Measurements from ENCODE around the gene TMEM272. TPM values are rescaled to one million over a fixed set of nuclear protein-coding genes. Genes with fewer than 3 reads are reported as not detected.

TMEM272 gene
- 0.13 TPM for polyA plus RNA-seq (2013, experiment 1 of 4)
- not detected for polyA plus RNA-seq (2013, experiment 2 of 4)
- not detected for polyA plus RNA-seq (2013, experiment 3 of 4)
- 0.12 TPM for polyA plus RNA-seq (2013, experiment 4 of 4)

GRCh38 chr13:51844862-51845573, at the start of gene TMEM272:
Gene TMEM272 (minus strand): TSS chr13:51845177. CDS start chr13:51838530, 6,647 bp downstream.
- Histone ChIP-seq H3K4me1 (ENCODE audit: control insufficient read depth, insufficient read depth, low read length) (no peaks in the 10 kb centered on the region), H3K27ac (ENCODE audit: insufficient read depth, low read depth, low read length, poor library complexity, severe bottlenecking) (no peak within 1 kb of the TSS), H3K27me3 (ENCODE audit: control insufficient read depth, insufficient read depth, low read length, poor library complexity, severe bottlenecking) (no peaks in the 10 kb centered on the region), H3K36me3 (ENCODE audit: control insufficient read depth, insufficient read depth, low read length) (no peaks in the 10 kb centered on the region), H3K9me3 (ENCODE audit: control insufficient read depth, low read length) (no peaks in the 10 kb centered on the region), H3K4me3 (ENCODE audit: insufficient read depth, low read depth, low read length) (no peak within 1 kb of the TSS)
- 51 to 53% methylated on average over 20 of the region's 20 CpGs for WGBS, 2 experiments

DNA sequence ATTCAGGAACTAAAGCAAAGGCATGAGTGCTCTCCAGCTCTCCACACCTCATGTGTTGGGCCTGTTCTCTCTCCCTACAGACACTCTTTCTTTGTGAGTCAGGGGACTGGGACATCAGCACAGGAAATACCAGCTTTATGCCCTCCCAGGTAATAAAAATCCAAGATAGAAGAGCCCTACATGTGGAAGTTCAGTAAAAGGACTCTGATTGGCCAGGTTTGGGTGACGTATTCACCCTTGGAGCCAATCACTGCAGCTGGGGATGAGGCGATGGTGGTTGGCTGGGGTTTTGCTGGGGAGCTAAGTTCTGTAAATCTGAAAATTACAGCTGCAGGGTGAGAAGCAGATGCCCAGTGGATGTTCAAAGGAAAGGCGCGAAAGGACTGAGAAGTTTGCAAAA, 49.3 kb upstream of the TMEM272 start:
- WGBS, 2 experiments, result 88 to 90% methylated on average over 4 of the region's 4 CpGs
- no peaks in the 10 kb centered on the region for H3K4me1 ChIP-seq (ENCODE audit: control insufficient read depth, insufficient read depth, low read length)
- no peak overlapping the region for H3K27ac ChIP-seq (ENCODE audit: insufficient read depth, low read depth, low read length, poor library complexity, severe bottlenecking)

GRCh38 chr13:51892657-51893056, 47.7 kb upstream of the TMEM272 start:
- Histone ChIP-seq H3K27me3 (ENCODE audit: control insufficient read depth, insufficient read depth, low read length, poor library complexity, severe bottlenecking) (no peaks in the 10 kb centered on the region), H3K27ac (ENCODE audit: insufficient read depth, low read depth, low read length, poor library complexity, severe bottlenecking) (no peak overlapping the region), H3K36me3 (ENCODE audit: control insufficient read depth, insufficient read depth, low read length) (no peaks in the 10 kb centered on the region), H3K4me3 (ENCODE audit: insufficient read depth, low read depth, low read length) (no peak overlapping the region), H3K4me1 (ENCODE audit: control insufficient read depth, insufficient read depth, low read length) (no peaks in the 10 kb centered on the region), H3K9me3 (ENCODE audit: control insufficient read depth, low read length) (no peaks in the 10 kb centered on the region)
- WGBS, 2 experiments, result 68% methylated on average over 3 of the region's 3 CpGs

More for the DNA sequence above, 49.3 kb upstream of the TMEM272 start:
- H3K9me3 ChIP-seq (ENCODE audit: control insufficient read depth, low read length), result no peaks in the 10 kb centered on the region
- no peaks in the 10 kb centered on the region for H3K36me3 ChIP-seq (ENCODE audit: control insufficient read depth, insufficient read depth, low read length)
- H3K4me3 ChIP-seq (ENCODE audit: insufficient read depth, low read depth, low read length), result no peak overlapping the region
- no peaks in the 10 kb centered on the region for H3K27me3 ChIP-seq (ENCODE audit: control insufficient read depth, insufficient read depth, low read length, poor library complexity, severe bottlenecking)

- no peaks in the 10 kb centered on the region for H3K27me3 ChIP-seq (ENCODE audit: control insufficient read depth, insufficient read depth, low read length, poor library complexity, severe bottlenecking)
- no peaks in the 10 kb centered on the region for H3K36me3 ChIP-seq (ENCODE audit: control insufficient read depth, insufficient read depth, low read length)
- H3K4me1 ChIP-seq (ENCODE audit: control insufficient read depth, insufficient read depth, low read length), result no peaks in the 10 kb centered on the region
- WGBS, 2 experiments, result 73 to 77% methylated on average over 2 of the region's 2 CpGs
- no peak overlapping the region for H3K4me3 ChIP-seq (ENCODE audit: insufficient read depth, low read depth, low read length)
- H3K9me3 ChIP-seq (ENCODE audit: control insufficient read depth, low read length), result no peaks in the 10 kb centered on the region
- H3K27ac ChIP-seq (ENCODE audit: insufficient read depth, low read depth, low read length, poor library complexity, severe bottlenecking), result no peak overlapping the region
Measured at GRCh38 chr13:51887468-51887867, 42.5 kb upstream of the TMEM272 start.

DNA sequence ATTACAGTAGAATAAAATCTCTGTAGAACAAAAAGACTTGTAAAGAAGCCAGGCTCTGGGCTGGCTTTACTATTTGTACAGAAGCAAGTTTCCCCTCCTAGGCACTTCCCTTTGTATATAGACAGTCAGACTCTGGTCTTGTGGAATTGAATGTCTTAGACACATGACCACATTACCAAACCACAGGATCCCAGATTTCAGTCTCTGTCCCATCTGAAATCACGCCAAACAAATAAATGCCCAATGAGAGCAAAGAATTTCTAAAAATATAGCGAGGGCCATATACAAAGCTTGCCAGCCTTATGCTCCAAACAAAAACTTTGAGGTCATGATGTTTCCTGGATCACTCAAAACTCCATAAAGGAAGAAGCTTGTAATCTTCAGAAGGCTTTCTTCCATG, 40.7 kb upstream of the TMEM272 start:
- Histone ChIP-seq H3K36me3 (ENCODE audit: control insufficient read depth, insufficient read depth, low read length) (no peaks in the 10 kb centered on the region), H3K9me3 (ENCODE audit: control insufficient read depth, low read length) (no peaks in the 10 kb centered on the region), H3K4me3 (ENCODE audit: insufficient read depth, low read depth, low read length) (no peak overlapping the region), H3K27ac (ENCODE audit: insufficient read depth, low read depth, low read length, poor library complexity, severe bottlenecking) (no peak overlapping the region), H3K4me1 (ENCODE audit: control insufficient read depth, insufficient read depth, low read length) (no peaks in the 10 kb centered on the region), H3K27me3 (ENCODE audit: control insufficient read depth, insufficient read depth, low read length, poor library complexity, severe bottlenecking) (no peaks in the 10 kb centered on the region)
- WGBS, 2 experiments, result 99 to 100% methylated on average over 2 of the region's 2 CpGs

DNA sequence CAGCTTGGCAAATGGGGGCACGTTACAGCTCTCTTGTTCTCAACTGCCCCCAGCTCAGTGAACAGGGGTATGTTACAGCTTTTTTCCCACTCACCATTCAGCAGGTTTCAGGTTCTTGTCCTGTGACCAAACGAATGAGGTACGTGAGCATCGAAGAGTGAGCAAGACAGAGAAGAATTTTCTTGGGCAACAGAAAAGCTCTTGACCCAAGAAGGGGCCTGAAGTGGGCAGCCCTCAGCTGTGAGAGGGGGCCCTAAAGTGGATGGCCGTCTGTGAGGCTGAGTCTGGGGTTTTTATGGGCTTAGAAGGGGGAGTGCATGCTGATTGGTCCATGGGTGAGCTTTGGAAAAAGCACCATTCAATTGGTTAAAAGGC, 38.2 kb upstream of the TMEM272 start:
- 76% methylated on average over 5 of the region's 5 CpGs for whole genome bisulfite sequencing, 2 experiments
- H3K27me3 ChIP-seq (ENCODE audit: control insufficient read depth, insufficient read depth, low read length, poor library complexity, severe bottlenecking), result no peaks in the 10 kb centered on the region
- H3K27ac ChIP-seq (ENCODE audit: insufficient read depth, low read depth, low read length, poor library complexity, severe bottlenecking), result no peak overlapping the region
- H3K4me3 ChIP-seq (ENCODE audit: insufficient read depth, low read depth, low read length), result no peak overlapping the region
- no peaks in the 10 kb centered on the region for H3K9me3 ChIP-seq (ENCODE audit: control insufficient read depth, low read length)
- no peaks in the 10 kb centered on the region for H3K4me1 ChIP-seq (ENCODE audit: control insufficient read depth, insufficient read depth, low read length)
- no peaks in the 10 kb centered on the region for H3K36me3 ChIP-seq (ENCODE audit: control insufficient read depth, insufficient read depth, low read length)

DNA sequence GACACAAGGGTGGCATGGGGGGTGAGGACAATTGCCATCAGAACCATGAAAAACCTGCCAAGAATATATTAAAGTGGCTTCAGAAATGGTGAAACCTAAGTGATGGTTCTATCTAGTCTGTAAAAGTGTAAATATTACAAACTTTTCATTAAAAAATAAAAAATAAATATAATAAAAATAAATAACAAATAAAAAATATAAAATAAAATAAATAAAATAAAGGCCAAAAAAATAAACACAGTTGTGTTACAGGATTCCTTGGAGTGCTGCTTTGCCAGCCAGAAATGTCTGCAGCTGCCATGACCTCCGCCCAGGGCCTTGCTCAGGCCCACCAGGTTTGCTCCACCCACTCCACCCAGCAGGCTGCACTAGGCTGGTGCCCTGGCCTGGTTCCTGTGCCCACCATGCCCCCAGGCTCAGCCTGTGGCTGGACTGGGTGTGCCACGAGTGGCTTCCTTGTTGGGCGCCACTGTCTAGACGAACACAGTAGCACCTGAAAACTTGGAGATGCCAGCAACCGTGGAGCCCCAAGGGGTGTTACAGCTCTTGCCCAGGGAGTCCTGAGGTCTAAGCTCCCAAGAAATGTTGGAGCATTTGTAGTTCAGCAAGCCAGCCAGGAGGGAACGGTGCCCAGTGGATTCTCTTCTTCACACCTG, 37.7 kb upstream of the TMEM272 start:
- no peaks in the 10 kb centered on the region for H3K36me3 ChIP-seq (ENCODE audit: control insufficient read depth, insufficient read depth, low read length)
- H3K9me3 ChIP-seq (ENCODE audit: control insufficient read depth, low read length), result no peaks in the 10 kb centered on the region
- no peak overlapping the region for H3K27ac ChIP-seq (ENCODE audit: insufficient read depth, low read depth, low read length, poor library complexity, severe bottlenecking)
- no peaks in the 10 kb centered on the region for H3K27me3 ChIP-seq (ENCODE audit: control insufficient read depth, insufficient read depth, low read length, poor library complexity, severe bottlenecking)
- no peak overlapping the region for H3K4me3 ChIP-seq (ENCODE audit: insufficient read depth, low read depth, low read length)
- 95 to 96% methylated on average over 6 of the region's 6 CpGs for WGBS, 2 experiments
- H3K4me1 ChIP-seq (ENCODE audit: control insufficient read depth, insufficient read depth, low read length), result no peaks in the 10 kb centered on the region

- WGBS, 2 experiments, result 84 to 89% methylated on average over 1 of the region's 1 CpG
- H3K4me1 ChIP-seq (ENCODE audit: control insufficient read depth, insufficient read depth, low read length), result no peaks in the 10 kb centered on the region
- no peak overlapping the region for H3K27ac ChIP-seq (ENCODE audit: insufficient read depth, low read depth, low read length, poor library complexity, severe bottlenecking)
- no peak overlapping the region for H3K4me3 ChIP-seq (ENCODE audit: insufficient read depth, low read depth, low read length)
- no peaks in the 10 kb centered on the region for H3K36me3 ChIP-seq (ENCODE audit: control insufficient read depth, insufficient read depth, low read length)
- H3K9me3 ChIP-seq (ENCODE audit: control insufficient read depth, low read length), result no peaks in the 10 kb centered on the region
- no peaks in the 10 kb centered on the region for H3K27me3 ChIP-seq (ENCODE audit: control insufficient read depth, insufficient read depth, low read length, poor library complexity, severe bottlenecking)
Measured at GRCh38 chr13:51881296-51881695, 36.3 kb upstream of the TMEM272 start.

DNA sequence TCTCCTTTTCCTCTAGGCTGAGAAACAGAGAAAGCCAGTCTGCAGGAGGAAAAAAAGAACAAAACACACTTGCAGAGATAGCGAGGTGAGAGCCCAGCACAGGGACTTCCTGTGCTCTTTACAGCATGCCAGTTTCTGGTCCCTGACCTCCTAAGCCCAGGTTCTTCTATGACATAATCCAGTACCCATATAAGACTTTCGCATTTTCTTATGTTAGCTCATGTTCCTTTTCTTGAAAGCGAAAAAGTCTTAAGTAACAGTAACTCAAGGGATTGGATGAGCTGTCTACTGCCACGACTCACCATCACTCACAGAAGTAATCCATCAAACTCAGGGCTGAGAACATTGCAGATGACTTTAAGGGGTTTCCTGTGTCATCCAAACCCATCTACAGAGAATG, 34.2 kb upstream of the TMEM272 start:
- Histone ChIP-seq H3K27me3 (ENCODE audit: control insufficient read depth, insufficient read depth, low read length, poor library complexity, severe bottlenecking) (no peaks in the 10 kb centered on the region), H3K36me3 (ENCODE audit: control insufficient read depth, insufficient read depth, low read length) (no peaks in the 10 kb centered on the region), H3K9me3 (ENCODE audit: control insufficient read depth, low read length) (no peaks in the 10 kb centered on the region), H3K4me3 (ENCODE audit: insufficient read depth, low read depth, low read length) (no peak overlapping the region), H3K4me1 (ENCODE audit: control insufficient read depth, insufficient read depth, low read length) (no peaks in the 10 kb centered on the region), H3K27ac (ENCODE audit: insufficient read depth, low read depth, low read length, poor library complexity, severe bottlenecking) (no peak overlapping the region)
- 88% methylated on average over 4 of the region's 4 CpGs for WGBS, 2 experiments

- Histone ChIP-seq H3K9me3 (ENCODE audit: control insufficient read depth, low read length) (no peaks in the 10 kb centered on the region), H3K27ac (ENCODE audit: insufficient read depth, low read depth, low read length, poor library complexity, severe bottlenecking) (no peak overlapping the region), H3K36me3 (ENCODE audit: control insufficient read depth, insufficient read depth, low read length) (no peaks in the 10 kb centered on the region), H3K4me1 (ENCODE audit: control insufficient read depth, insufficient read depth, low read length) (no peaks in the 10 kb centered on the region), H3K27me3 (ENCODE audit: control insufficient read depth, insufficient read depth, low read length, poor library complexity, severe bottlenecking) (no peaks in the 10 kb centered on the region), H3K4me3 (ENCODE audit: insufficient read depth, low read depth, low read length) (no peak overlapping the region)
- WGBS, 2 experiments, result 83 to 88% methylated on average over 11 of the region's 11 CpGs
Measured at GRCh38 chr13:51874651-51875050, 29.7 kb upstream of the TMEM272 start.
